ENCODE data around the gene ZDHHC7. TPM values are rescaled to one million over a fixed set of nuclear protein-coding genes. Genes with fewer than 3 reads are reported as not detected.

ZDHHC7 gene
- total RNA-seq, 4 donors from 2014 or later = 31.0 to 103 (median 62.3) TPM

DNA sequence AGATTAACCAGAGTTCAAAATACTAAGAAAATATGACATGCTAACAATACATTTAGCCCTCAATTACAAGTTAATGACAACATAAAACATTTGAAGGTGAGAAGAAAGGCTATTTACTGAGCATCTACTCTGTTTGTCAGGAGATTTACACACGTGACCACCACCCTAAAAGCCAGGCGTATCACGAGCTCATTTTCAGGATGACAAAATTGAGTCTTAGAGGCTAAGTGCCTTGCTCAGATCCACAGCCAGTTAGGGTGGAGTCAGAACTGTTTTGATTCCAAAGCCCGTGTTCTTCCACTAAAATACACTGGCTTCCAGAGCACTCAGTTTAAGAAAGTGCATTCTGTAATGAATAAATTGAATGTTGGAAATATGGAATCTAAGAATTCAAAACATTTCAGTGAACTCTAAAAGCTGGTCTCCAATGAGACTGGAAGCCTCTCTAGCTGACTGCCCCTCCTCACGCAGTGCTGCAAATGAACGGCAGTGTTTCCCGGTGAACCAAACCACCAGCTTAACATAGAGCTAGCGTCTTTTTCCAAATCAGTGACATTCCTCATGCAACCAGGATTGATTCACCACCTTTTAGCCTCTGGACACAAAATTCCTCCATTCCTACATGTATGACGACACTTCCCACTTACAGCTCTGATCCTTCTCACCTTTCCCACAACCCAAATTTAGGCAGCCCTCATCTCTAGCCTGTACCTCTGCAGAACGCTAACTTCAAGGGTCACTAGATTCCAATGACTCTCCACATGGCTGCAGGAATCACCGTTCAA lies 5.9 kb downstream of the ZDHHC7 start:
- TF ChIP-seq, protein P1, sequence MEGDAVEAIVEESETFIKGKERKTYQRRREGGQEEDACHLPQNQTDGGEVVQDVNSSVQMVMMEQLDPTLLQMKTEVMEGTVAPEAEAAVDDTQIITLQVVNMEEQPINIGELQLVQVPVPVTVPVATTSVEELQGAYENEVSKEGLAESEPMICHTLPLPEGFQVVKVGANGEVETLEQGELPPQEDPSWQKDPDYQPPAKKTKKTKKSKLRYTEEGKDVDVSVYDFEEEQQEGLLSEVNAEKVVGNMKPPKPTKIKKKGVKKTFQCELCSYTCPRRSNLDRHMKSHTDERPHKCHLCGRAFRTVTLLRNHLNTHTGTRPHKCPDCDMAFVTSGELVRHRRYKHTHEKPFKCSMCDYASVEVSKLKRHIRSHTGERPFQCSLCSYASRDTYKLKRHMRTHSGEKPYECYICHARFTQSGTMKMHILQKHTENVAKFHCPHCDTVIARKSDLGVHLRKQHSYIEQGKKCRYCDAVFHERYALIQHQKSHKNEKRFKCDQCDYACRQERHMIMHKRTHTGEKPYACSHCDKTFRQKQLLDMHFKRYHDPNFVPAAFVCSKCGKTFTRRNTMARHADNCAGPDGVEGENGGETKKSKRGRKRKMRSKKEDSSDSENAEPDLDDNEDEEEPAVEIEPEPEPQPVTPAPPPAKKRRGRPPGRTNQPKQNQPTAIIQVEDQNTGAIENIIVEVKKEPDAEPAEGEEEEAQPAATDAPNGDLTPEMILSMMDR (IDR thresholded peaks at IDR 0.05; ENCODE audit: low read depth) = no peak

DNA sequence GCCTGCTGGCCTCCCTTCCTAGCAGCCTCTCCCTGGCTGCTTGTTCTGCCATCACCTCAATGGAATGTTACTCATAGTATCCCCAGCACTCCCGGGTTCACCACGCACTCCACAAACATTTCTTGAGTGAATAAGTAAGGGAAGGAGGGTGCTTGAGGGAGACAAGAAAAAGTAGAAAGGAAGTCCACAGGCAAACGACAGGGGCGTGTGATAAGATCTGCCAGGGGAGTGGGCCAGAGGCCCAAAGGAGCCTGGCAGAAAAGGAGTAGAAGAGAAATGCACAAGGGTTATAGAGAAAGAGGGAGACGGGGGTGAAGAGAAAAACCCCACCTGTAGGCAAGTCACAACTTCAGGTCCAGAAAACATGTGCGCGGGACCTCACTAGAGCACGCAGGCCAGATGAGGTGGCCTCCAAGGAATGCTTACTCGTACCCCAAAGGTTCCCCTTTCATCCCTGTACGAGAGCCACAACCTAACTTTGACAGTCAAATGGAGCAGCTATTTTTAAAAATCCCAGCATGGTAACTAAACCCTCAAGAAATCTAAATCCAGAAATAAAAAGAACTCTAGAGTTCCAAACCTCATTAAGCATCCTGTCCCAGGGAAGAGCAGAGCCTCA lies 6.6 kb downstream of the ZDHHC7 start:
- TF ChIP-seq, protein P1 (IDR thresholded peaks at IDR 0.05; ENCODE audit: low read depth) = no peak

DNA sequence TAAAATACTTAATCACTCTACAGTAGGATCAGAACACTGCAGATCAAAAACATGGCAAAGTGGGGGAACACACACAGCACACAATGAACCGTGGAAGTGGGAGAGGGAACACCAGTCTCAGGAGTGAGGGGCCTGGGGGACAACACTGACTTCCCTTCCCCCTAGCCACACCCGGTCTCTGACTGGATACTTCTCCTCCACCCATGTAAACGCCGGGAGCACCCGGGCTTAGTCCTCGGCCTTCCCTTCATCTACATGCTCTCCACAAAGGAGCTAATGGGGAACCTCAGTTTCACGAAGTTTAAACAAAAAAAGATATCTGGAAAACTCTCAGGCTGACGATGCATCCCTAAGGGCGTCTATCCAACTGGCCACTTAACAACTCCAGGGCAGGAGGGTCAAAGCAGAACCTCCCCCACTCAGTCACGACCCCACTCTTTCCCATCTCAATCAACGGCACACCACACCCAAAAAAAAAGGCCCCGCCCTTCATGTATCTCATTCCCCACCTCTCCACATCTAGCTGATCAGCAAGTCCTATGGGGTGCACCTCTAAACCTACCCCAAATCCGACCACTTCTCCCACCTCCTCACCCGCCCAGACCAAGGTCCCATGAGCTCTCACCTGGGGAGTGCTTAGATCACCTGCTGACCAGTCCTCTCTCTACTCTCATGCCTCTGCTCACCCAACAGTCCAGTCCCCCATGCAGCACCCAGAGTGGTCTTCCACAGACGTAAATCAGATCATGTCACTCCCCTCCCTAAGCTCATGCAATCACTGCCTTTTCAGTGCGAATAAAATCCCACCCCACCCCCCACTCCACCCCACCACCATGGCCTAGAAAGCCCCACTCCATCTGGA lies 7.4 kb downstream of the ZDHHC7 start:
- TF ChIP-seq, protein P1 (IDR thresholded peaks at IDR 0.05; ENCODE audit: low read depth) = no peak

DNA sequence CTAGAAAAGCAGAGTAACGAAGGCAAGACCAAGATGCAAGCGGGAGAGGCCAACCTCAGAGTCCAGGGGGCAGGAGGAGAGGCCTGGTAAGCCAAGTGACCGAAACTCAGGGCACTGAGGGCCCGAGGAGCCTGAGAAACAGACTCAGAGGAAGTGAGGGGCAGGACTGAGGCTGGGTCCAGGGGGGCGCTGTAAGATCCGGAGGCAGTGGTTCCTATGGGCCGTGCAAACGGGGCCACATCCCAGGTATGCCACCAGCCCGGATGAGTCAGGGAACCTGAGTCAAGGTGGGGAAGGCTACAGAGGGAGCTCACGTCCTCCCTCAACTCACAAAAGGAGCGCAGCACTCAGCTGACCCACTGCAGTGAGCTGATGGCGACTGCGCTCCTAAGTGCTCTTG lies 8.3 kb downstream of the ZDHHC7 start:
- TF ChIP-seq, protein P1 (IDR thresholded peaks at IDR 0.05; ENCODE audit: low read depth) = no peak

DNA sequence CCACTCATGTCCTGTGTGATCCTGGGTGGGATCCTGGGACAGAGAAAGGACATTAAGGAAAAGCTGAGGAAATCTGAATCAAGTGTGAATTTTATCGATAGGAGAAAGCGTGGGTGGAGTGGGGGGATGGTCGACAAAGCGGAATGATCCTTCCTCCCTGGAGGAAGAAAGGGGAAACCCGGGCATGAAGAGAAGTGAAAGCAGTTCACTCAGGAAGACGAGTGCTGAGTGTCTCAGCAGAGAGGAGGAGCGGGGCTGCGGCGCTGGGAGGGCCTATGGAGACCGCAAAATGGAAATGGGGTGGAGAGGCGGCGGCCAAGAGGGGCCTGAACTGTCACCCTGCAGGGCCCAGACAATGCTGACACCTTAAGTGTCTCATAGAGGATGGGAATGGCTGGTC lies 8.7 kb downstream of the ZDHHC7 start:
- TF ChIP-seq, protein P1 (IDR thresholded peaks at IDR 0.05; ENCODE audit: low read depth) = no peak

DNA sequence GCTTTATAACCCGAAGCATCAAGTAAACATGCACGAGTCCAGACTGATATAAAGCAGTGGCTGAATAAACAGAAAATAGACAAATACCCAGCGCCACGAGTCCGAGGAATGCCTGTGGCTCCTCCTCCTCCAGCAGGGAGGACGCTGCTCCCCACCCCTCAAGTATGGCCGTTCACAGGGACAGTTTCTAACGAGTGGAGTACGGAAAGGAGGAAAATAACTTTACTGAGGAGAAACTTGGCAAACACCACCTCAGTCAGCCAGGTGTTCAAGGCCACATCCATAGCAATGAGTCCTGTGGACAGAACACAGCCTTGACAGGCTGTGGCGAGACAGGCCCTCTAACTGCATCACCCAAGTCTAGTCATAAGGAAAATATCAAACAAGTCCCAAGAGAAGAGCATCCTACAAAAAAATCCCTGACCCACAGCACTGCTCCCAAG lies 9.2 kb downstream of the ZDHHC7 start:
- TF ChIP-seq, protein P1 (IDR thresholded peaks at IDR 0.05; ENCODE audit: low read depth) = no peak

Data from subcutaneous adipose tissue (tissue), 4 donors.